DMS53 (cell line): ENCODE measurements around the gene GNAT3.

Experiments
- DNase-seq: peaks from one replicate; lab custom pipeline; 2025; lab: John Stamatoyannopoulos, UW

The GNAT3 gene

GRCh38 chr7:80463272-80463920, 48.5 kb downstream of the GNAT3 start:
- peak; percentile 50 for DNase-seq

DNA sequence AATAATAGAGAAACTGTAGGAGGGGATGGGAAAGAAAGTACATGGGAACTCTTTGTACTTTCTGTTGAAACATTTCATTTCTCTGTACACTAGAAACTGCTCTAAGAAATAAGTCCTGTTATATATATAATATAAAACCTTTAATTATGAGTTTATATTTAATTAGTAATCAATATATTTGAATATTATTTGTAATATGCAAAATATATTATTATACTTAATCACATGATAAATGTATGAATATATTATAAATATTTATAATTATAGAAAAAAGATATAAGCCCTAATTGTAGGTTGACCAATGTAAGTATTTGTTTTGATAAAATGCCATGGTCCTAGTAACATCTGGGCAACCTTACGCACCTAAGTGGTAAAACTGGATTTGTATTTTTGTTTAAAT, 51.0 kb downstream of the GNAT3 start:
- no peak for DNase-seq

GRCh38 chr7:80459776-80460510, 51.9 kb downstream of the GNAT3 start:
- DNase-seq, result no peak

GRCh38 chr7:80458822-80459725, 52.8 kb downstream of the GNAT3 start:
- no peak for DNase-seq

- peak; percentile 61 for DNase-seq
Measured at GRCh38 chr7:80453699-80454340, 58.0 kb downstream of the GNAT3 start.

DNA sequence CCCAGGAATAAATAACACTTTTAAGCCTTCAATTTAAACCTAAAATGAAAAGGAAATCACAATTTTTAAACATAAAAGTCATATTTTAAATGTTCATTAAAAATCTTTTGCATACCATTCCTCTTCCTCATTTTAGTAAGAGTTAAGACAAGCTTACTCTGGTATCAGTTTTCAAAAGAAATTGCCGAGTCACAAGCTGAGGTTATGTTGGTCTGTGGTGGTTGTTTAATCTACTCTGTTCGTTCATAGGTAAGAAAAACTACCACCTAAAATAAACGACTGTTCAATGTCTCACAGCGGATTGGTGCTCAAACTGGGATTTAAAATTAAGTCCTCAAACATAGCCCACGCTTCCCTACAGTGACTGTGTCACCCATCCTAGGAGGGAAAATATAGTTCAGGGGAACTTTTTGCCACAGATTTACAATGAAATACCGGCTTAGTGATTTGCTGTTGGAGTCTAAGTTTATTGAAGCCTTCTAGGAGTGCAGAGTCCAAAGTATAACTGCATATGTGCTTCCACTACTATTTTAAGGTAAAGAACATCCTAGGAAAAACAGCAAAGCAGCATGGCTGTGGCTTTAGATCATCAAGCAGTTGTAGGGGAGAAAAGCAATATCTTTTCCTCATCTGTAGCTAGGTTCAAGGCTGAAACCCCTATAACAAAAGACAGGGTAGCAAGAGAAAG, 61.1 kb downstream of the GNAT3 start:
- DNase-seq, result peak; percentile 32

DNA sequence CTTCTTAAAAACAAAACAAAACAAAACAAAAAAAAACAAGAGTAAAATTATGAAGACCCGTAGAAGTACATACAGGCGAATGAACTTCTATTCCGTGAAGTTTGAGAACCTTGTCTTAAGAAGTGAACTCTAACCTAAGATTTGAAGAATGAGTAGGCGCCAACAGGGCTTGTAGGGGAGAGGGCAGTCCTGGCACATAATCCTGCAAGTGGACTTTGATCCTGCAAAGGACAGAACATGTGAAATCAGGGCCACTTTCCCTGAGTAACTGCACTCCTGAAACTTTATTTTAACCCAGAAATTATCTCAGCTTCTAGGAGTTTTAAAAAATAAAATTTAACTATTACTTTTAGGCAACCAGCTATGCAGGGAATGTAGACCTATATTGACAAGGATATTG, 62.0 kb downstream of the GNAT3 start:
- no peak for DNase-seq

DNA sequence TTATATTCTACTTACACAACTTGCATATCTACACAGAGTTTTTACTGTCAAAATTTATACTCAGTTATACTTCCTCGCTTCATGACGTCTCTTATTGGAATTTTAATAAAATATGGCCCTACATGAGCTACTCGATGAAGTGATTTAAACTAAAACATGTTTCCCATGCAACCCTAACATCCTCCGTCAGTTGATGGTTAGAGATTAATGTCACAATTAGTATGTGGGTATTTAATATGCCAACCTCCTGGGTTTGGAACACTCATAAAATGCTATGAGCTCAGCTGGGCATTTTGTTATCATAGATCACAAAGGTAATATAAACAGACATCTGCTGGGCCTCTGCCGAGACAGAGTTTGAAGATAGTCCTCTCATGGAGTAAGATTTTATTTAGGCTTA, 66.5 kb downstream of the GNAT3 start:
- no peak for DNase-seq

DNA sequence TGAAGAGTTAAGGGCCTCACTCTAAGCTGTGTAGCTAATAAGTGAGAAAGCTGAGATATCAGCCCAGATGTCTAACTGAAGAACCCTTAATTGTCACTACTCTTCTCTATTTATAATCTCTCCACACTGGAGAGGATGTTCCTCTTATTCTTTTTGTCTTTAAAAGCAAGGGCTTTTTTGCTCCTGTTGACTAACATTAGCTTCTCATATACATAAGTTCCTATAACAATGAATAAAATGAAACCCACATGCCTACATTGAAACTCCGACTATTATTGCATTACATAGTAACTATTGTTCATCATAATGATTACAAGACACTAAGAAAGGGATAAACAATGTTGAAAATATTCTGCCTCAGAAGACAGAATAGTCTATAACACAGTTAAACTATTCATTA, 67.1 kb downstream of the GNAT3 start:
- no peak for DNase-seq

GRCh38 chr7:80443325-80443724, 68.5 kb downstream of the GNAT3 start:
- no peak for DNase-seq

- no peak for DNase-seq
Measured at GRCh38 chr7:80440883-80441282, 71.0 kb downstream of the GNAT3 start.

- DNase-seq, result no peak
Measured at GRCh38 chr7:80439894-80440821, 71.7 kb downstream of the GNAT3 start.

- DNase-seq, result no peak
Measured at GRCh38 chr7:80435521-80435920, 76.3 kb downstream of the GNAT3 start.

DNA sequence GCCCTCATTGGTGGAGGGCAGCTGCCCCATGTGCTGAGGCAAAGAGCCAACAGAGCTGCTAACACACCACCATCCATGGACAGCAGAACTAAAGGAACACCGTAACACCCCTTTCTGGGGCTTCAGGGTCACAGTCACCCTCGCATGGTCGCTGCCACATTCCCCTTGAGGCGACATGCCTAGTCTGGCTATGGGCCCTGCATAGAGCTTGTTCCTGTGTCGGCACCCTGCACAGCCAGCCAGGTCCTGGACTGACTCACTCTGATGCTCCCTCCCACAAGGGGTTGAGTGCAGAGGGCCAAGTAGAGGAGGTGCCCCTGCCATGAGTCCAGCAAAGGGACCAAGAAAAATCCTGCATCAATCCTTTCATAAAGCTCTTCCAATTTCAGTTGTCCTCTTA, 77.8 kb downstream of the GNAT3 start:
- DNase-seq, result no peak

- DNase-seq, result no peak
Measured at GRCh38 chr7:80432166-80432565, 79.7 kb downstream of the GNAT3 start.

- no peak for DNase-seq
Measured at GRCh38 chr7:80429181-80429580, 82.7 kb downstream of the GNAT3 start.

DNA sequence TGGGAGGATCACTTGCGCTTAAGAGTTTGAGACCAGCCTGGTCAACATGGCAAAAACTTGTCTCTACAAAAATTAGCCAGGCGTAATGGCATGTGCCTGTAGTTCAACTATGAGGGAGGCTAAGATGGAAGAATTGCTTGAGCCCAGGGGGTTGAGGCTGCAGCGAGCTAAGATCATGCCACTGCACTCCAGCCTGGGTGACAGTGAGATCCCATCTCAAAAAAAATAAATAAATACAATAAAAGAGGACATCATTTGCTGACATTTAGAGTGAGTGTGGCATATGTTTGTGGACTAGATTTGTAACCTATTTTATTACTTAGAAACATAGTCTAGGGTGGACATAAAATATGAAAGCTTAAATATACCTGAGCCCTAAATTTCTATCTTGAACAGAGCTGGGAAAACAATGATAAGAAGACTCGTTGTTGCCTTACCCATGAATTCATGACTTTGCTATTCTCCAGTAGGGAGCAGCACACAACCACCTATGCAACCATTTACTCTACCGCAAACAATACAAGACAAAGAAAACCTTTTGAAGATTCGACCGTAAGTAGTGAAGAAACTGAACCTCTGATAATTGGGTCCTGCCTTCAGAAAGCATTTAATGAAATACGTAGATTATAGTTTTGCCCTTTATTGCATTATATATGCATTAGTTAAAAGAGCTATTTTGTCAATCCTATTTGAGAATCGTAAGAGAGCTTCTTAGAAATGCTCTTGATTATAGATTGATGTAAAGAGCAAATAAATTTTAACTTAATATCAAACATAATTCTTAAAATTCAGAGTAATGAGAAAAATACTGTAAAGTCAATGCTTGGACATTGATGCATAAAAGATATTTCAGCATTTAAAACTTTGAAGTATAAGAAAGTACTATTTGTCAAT, 83.5 kb downstream of the GNAT3 start:
- DNase-seq, result peak; percentile 82

DNA sequence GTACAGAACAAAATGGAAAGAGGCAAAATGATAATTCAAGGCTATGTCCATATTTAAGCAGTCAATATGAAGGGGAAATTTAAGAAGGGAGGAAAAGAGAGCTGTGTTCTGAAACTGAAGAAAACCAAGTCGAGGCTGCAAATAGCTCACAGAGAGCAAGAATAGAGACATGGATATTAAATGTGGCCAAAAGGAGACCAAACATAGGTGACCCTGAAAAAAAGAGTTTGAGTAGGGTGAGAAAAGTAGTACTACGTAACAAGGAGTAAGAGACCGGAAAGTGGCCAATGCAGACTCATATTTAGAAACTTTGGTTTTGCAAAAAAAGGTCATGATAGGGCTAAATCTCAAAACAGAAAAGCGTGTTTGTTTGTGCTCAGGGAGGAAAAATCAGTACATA, 84.6 kb downstream of the GNAT3 start:
- no peak for DNase-seq

GRCh38 chr7:80420876-80421275, 91.0 kb downstream of the GNAT3 start:
- peak; percentile 42 for DNase-seq
